Fibroblast of peridontal ligament (primary cell): ENCODE measurements around the gene PPP1R11.
"Not testable (repeated sequence)": the region's sequence is repeated elsewhere in the genome, so short reads cannot be mapped to it uniquely, and the experiment has no call there.

Experiments
- DNase-seq: peaks from one replicate; pipeline ENCODE4 v3.0.0-alpha.2; 2010; ENCODE audit errors: extremely low read depth

PPP1R11 gene, protein sequence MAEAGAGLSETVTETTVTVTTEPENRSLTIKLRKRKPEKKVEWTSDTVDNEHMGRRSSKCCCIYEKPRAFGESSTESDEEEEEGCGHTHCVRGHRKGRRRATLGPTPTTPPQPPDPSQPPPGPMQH

GRCh38 chr6:30066577-30067459 is at the start of gene PPP1R11:
TSS of gene PPP1R11 (plus strand) at chr6:30067198. CDS start at chr6:30067411, 213 bp downstream.
- DNase-seq, result peak; percentile 99

GRCh38 chr6:30019819-30020218 is 47.2 kb upstream of the PPP1R11 start:
- DNase-seq, result no peak

GRCh38 chr6:30020626-30021025 is 46.4 kb upstream of the PPP1R11 start:
- no peak for DNase-seq

DNA sequence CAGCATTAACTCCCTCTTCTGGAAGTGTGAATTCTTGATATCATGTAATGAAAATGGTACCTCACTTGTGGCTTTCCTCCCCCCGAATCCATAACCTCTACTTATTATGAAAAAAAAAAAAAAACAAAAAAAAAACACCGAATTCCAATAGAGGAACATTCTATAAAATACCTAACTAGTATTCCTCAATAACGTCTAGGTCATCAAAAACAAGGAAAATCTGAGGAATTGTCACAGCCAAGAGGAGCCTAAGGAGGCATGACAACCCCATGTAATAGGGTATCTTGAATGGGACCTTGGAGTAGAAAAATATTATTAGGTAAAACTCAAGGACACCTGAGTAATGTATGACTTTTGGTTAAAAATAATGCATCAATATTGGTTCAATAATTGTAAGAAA is 44.8 kb upstream of the PPP1R11 start:
- no peak for DNase-seq

DNA sequence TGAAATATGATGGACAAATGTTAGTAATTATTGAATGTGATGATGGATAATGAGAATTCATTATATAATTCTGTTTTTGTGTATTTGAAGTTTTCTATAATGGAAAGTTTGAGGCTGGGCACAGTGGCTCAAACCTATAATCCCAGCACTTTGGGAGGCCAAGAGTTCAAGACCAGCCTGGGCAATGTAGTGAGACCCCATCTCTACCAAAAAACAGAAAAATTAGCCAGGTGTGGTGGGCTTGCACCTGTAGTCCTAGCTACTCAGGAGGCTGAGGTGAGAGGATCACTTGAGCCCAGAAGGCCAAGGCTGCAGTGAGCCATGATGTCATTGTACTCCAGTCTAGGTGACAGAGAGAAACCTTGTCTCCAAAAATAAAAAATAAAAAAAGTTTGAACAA is 44.3 kb upstream of the PPP1R11 start:
- DNase-seq, result not testable (repeated sequence)

DNA sequence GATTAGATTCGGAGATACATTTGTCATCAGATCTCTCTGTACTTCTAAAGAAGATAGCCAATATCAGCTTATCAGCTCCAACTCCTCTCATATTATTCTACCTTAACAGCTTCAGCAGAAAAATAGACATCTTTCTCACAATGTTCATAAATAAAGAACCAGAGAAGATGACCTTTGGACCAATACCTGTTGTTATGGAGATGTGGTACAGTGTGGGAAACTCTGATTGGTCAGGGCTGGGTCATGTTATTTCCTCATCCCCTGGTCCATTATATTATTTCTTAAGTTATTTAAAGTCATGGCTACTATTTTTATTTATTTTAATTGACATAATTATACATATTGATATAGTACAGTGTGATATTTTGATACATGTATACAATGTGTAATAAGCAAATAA is 41.8 kb upstream of the PPP1R11 start:
- DNase-seq, result no peak

- DNase-seq, result no peak
Measured at GRCh38 chr6:30029588-30029987, 37.4 kb upstream of the PPP1R11 start.

- no peak for DNase-seq
Measured at GRCh38 chr6:30031381-30031780, 35.6 kb upstream of the PPP1R11 start.

DNA sequence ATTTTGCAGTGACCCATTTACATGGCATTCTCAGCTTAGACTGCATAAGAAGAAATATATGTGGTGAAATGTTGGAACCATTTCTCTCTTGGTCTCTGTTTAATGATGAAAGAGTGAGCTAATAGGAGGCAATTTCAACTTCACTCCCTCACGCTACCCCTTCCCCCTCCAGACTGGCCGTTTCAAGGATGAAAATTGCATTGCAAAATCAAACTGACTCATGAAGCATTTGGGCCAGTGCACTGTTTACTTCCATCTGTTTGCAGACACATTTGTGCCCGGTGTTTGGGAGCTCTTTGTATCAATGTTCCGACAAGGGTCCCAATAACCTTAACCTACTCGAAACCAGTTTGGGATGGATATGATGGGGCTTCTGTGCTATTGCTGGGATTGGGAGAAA is 33.6 kb upstream of the PPP1R11 start:
- peak; percentile 81 for DNase-seq

- DNase-seq, result no peak
Measured at GRCh38 chr6:30035784-30036183, 31.2 kb upstream of the PPP1R11 start.

- DNase-seq, result peak; percentile 43
Measured at GRCh38 chr6:30037182-30037788, 29.7 kb upstream of the PPP1R11 start.

DNA sequence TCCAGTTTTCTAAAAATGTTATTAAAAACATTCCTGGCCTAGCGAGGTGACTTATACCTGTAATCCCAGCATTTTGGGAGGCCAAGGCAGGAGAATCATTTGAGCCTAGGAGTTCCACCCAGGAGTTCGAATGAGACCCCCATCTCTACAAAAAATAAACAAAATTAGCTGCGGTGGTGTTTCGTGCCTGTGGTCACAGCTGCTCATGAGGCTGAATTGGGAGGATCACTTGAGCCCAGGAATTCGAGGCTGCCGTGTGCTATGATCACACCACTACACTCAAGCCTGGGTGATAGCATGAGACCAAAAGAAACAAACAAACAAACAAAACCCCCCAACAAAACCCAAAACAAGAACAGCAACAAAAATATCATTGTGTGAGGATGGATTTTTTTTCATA is 25.8 kb upstream of the PPP1R11 start:
- no peak for DNase-seq

DNA sequence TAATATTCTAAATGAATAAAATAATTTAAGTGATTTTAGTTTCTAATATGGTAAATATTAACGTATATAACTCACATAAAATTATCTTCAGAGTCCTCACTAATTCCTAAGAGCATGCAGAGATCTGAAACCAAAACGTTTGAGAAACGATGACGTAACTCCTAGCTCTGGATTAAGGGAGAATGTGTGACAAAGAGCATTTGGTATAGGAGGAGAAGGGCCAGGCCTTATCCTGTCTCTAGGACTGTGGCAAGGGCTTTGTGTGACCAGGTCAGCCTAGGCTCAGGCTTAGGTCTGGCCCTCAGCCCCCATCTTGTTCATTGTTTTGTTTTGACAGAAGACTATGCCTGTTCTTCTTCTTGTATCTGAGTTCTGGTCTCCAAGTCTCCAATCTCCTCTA is 25.2 kb upstream of the PPP1R11 start:
- DNase-seq, result no peak

- DNase-seq, result no peak
Measured at GRCh38 chr6:30042476-30042875, 24.5 kb upstream of the PPP1R11 start.

DNA sequence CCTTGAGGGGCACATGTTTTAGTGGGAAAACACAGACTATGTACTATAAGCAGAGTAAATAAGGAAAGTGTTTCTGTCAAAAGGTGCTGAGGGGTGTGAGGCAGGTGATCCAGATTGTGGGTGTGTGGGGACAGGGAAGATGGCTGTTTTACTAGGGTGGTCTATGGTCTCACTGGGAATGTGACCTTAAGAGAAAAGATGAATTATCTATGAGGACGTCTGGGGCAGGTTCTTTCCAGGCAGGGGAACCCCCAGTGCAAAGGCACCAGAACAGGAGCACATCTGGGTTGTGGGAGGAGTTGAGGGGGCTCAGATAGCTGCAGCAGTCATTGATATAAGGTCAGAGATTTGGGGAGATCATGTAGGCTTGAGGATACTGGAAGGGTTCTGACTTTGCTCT is 24.1 kb upstream of the PPP1R11 start:
- DNase-seq, result no peak

DNA sequence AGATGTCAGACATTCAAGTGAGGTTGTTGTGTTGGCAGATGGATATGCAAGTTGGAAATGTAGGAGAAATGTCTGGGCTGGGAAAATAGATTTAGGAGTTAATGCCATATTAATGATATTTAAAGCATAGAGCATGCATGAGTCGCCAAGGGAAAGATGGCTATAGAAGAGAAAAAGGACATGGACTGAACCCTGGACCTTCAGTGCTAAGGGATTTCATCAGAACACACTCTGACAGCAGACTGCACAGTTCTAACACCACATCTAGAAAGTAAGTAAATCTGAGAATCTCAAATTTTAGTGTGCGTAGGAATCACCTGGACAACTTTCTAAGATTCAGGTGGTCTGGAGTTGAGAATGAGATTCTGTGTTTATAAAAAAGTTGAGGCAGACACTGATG is 23.3 kb upstream of the PPP1R11 start:
- DNase-seq, result no peak

DNA sequence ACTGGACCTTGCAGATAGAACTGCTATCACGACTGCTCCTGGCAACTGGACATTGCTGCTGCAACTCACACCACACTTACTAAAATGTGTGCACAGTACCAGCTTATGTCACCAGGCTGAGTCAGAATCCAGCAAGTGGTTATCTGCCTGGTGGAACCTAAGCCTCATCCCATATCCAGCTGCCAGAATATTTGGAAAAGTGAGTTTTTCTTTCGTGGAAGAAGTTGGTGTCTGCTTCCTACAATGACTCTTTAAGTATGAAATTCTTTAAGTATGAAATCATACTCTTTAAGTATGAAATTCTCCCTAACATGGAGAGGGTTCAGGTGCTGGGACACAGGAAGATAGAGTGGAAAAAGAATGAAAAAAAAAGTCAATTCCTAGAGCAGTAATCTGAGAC is 22.4 kb upstream of the PPP1R11 start:
- DNase-seq, result peak; percentile 62

DNA sequence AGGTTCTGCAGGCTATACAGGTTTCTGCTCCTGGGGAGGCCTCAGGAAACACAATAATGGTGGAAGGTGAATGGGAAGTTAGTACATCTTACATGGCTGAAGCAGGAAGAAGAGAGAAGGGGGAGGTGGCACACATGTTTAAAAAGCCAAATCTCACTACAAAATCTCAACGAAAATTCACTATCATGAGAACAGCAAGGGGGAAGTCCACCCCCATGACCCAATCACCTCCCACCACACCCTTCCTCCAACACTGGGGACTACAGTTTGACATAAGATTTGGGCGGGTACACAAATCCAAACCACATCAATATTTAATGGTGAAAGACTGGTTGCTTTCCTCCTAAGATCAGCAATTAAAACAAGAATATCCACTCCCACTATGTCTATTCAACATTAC is 19.8 kb upstream of the PPP1R11 start:
- DNase-seq, result no peak

- DNase-seq, result no peak
Measured at GRCh38 chr6:30053682-30054081, 13.3 kb upstream of the PPP1R11 start.

GRCh38 chr6:30055513-30055912 is 11.5 kb upstream of the PPP1R11 start:
- DNase-seq, result no peak

DNA sequence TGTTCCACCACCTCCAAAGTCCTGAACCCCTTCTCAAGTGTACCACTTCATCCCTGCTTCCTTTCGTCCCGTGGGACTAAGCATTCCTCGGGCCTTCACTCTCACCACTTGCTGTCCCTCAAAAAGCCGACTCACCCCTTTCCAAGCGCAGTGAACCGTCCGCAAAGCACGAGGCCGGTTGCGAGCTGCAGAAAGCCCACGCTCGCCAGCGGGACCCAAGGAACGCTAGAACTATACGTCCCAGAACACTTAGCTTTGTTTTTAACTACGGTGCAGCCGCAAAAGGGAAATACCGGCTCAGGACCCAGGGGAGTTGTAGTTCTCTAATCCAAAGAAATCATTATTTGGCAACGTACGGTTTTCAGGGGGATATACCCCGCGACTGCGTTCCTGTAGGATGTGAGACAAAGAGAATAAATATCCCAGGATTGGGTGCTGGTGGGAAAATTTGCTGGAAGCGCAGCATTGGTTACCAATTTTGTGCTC is 6.3 kb upstream of the PPP1R11 start:
- no peak for DNase-seq

DNA sequence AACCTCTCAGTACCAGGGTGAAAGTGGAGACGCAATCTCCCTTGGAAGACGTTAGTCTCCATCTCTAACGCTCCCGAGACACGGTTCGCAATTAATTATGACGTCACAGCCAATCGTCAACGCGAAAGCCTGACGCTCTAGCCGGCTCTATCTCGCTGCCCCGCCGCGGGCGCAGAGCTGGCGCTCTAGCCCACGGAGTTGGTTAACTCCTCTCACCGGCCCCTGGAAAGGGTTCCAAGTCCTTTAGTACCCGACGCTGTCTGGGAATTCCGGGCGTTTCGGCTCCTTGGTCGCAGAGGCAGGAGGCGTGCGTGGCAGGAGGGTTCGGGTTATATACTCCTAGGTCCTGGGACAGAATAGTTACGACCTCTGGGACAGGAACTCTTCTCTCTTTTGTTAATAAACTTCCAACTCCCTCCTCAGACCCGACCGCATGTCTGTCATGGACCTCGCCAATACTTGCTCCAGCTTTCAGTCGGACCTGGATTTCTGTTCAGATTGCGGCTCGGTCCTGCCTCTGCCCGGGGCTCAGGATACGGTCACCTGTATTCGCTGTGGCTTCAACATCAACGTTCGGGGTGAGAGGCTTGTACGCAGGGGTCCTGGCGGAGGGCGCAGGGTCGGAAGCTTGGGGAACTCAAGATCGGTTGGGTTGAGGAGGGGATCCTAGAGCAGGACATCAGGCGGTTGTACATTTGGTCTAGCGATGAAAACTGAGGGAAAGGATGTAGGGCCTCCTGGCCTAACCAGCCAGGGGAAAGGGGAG is 5.7 kb upstream of the PPP1R11 start, which contains the start of gene POLR1H:
Gene POLR1H (plus strand): TSS at position 174 of the 766 bp plus-strand sequence. CDS start 260 bp downstream, at position 434.
- DNase-seq, result peak; percentile 97
